GM12891 (cell line): ENCODE results near the gene RNF10.

ENCODE experiments used
- PAX5 ChIP-seq: IDR thresholded peaks from 2 replicates; pipeline ENCODE4 v1.6.1; 2011; ENCODE audit warnings: low read length, moderate library complexity, mild to moderate bottlenecking; ENCODE audit not compliant: insufficient read depth, severe bottlenecking
- POLR2A ChIP-seq: IDR thresholded peaks from 2 replicates; pipeline ENCODE4 v1.6.1; 2011; ENCODE audit warnings: low read depth, low read length, control low read depth
- POLR2AphosphoS5 ChIP-seq: IDR thresholded peaks from 2 replicates; pipeline ENCODE4 v1.6.1; 2011; ENCODE audit warnings: low read depth, low read length, control low read depth
- POU2F2 ChIP-seq: IDR thresholded peaks from 2 replicates; pipeline ENCODE4 v1.6.1; 2011; ENCODE audit warnings: low read depth, mild to moderate bottlenecking, control low read depth, low read length, moderate library complexity
- TAF1 ChIP-seq: IDR thresholded peaks from 2 replicates; pipeline ENCODE4 v1.6.1; 2011; ENCODE audit warnings: low read depth, low read length, control low read depth

DNA sequence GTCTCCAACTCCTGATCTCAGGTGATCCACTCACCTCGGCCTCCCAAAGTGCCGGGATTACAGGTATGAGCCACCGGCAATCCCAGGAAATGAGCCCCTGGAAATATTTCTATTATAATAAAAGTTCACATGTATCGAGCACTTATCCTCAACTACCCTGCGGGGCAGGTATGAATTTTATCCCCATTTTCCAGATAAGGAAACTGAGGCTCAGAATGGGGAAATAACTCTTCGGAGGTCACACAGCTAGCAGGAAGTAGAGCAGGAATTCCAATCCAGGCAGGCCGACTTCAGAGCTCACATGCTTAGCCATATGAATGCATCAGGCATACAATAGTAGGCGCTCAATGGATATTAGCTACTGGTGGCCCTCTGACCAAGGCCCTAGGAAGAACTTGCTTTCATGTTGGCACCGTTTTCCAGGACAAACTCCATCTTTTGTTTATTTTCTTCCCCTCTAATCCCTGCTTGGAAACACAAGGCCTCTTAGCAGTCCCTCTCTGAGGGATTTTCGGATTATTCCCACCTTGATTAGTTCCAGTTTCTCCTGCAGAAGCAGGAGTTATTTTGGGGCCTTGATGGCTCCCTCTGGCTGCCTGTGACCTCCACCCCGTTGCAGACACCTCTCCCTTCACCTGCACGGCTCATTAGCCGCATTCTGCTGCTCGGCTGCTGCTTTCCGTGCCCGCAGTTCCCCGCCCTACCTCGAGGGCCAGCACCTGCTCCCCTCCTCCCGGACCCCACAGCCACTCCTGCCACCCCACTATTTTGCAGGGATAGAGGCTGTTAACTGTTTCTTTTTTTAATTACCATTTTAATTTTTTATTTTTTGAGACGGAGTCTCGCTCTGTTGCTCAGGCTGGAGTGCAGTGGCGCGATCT, 65.8 kb downstream of the RNF10 start:
- TF ChIP-seq POLR2A (no peak), POLR2AphosphoS5 (no peak), TAF1 (no peak), POU2F2 (no peak), PAX5 (no peak)
